Activated T-helper 1 cell treated with Interleukin-2 at 50 U/mL for 16 hours (primary cell): Measurements from ENCODE around the gene OLFML2A.
A peak's percentile ranks its signal among the peaks of the same experiment; 100 is the strongest.
"Not testable (repeated sequence)": the region's sequence is repeated elsewhere in the genome, so short reads cannot be mapped to it uniquely, and the experiment has no call there.

Experiments
- DNase-seq: peaks from one replicate; pipeline ENCODE4 v3.0.0-alpha.2; 2020; ENCODE audit warnings: low read depth

Gene OLFML2A

GRCh38 chr9:124828489-124829333 lies 51.8 kb downstream of the OLFML2A start:
- no peak for DNase-seq

- DNase-seq: no peak
Measured at GRCh38 chr9:124829334-124829669, 52.4 kb downstream of the OLFML2A start.

GRCh38 chr9:124830593-124830992 lies 53.7 kb downstream of the OLFML2A start:
- DNase-seq: no peak

GRCh38 chr9:124831642-124832364 lies 54.9 kb downstream of the OLFML2A start:
- DNase-seq: no peak

GRCh38 chr9:124834591-124834990 lies 57.7 kb downstream of the OLFML2A start:
- DNase-seq: no peak

- no peak for DNase-seq
Measured at GRCh38 chr9:124835026-124835557, 58.2 kb downstream of the OLFML2A start.

GRCh38 chr9:124838132-124838531 lies 61.2 kb downstream of the OLFML2A start:
- not testable (repeated sequence) for DNase-seq

GRCh38 chr9:124838567-124839275 lies 61.8 kb downstream of the OLFML2A start:
- not testable (repeated sequence) for DNase-seq

- DNase-seq: no peak
Measured at GRCh38 chr9:124839612-124840299, 62.8 kb downstream of the OLFML2A start.

- no peak for DNase-seq
Measured at GRCh38 chr9:124840300-124840833, 63.4 kb downstream of the OLFML2A start.

GRCh38 chr9:124841075-124841821 lies 64.3 kb downstream of the OLFML2A start:
- DNase-seq: no peak

- no peak for DNase-seq
Measured at GRCh38 chr9:124843456-124844034, 66.6 kb downstream of the OLFML2A start.

- no peak for DNase-seq
Measured at GRCh38 chr9:124844291-124844690, 67.4 kb downstream of the OLFML2A start.

GRCh38 chr9:124846467-124846866 lies 69.5 kb downstream of the OLFML2A start:
- DNase-seq: not testable (repeated sequence)

GRCh38 chr9:124846969-124847368 lies 70.0 kb downstream of the OLFML2A start:
- DNase-seq: no peak

GRCh38 chr9:124849801-124850200 lies 72.9 kb downstream of the OLFML2A start:
- DNase-seq: no peak

- no peak for DNase-seq
Measured at GRCh38 chr9:124852121-124852828, 75.3 kb downstream of the OLFML2A start.

- peak; percentile 64 for DNase-seq
Measured at GRCh38 chr9:124852829-124853531, 76.0 kb downstream of the OLFML2A start, which contains the start of gene WDR38. Gene WDR38 (plus strand): TSS chr9:124853460. CDS start chr9:124853532, 72 bp downstream.

- DNase-seq: no peak
Measured at GRCh38 chr9:124853605-124854143, 76.7 kb downstream of the OLFML2A start.
